NCI-H524 (cell line): ENCODE measurements around the gene RAB40C.

Source experiments
- DNase-seq, 2 experiments: peaks; one replicate each; lab custom pipeline; 2025; lab: John Stamatoyannopoulos, UW

The RAB40C gene

DNA sequence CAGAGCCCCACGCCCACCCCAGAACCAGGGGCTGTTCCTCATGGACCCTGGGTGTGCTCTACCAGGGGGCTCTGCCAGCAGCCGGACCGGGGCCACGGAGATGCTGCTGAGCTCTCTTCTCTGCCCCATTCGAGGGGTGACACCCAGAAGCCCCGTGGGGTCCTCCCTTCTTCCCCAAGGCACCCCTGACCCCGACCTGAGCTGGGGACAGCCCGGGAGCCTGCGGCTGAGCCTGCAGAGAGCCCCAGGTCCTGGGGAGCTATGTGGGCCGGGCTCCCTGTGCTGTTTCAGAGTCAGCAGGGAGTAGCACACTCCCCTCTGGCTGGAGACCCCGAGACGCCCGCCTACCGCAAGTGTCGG lies 30.9 kb upstream of the RAB40C start:
- no peak for DNase-seq

DNA sequence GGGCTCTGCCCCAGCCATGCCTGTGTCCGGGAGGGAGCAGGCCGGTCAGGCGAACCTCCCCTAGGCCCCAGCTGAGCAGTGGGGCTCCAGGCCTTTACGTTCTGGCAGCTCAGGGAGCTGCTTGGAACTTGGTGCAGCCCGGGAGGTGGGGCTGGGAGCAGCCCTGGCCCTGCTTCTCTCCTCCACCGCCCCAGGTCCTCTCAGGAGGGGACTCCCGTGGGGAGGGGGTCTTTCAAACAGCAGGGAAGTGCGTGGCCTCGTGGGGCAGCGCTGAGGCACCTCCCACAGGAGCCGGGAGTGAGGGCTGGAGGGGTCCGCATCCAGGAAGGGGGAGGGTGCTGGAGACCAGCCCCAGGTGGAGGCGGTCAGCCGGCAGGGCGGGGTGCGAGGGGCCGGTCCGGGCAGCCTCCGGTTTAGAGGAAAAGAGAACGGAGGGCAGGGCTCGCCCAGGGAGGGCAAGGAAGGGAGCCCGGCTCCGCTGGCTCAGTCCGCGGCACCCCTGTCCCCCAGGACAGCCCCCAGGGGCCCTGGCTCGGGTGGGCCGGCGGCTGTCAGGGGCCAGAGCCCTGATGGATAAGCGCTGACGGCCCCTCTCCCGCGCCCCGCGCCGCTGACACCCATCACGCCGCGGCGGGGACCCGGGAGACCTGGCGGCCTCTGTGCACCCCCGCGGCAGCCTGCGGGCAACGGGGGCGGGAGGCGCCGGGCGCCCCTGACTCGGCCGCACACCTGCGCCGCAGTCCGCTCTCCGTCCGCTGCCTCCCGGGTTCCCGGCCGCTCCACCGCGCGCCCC lies 30.3 kb upstream of the RAB40C start:
- peak in 1 of 2 experiments; percentile 23 for DNase-seq

DNA sequence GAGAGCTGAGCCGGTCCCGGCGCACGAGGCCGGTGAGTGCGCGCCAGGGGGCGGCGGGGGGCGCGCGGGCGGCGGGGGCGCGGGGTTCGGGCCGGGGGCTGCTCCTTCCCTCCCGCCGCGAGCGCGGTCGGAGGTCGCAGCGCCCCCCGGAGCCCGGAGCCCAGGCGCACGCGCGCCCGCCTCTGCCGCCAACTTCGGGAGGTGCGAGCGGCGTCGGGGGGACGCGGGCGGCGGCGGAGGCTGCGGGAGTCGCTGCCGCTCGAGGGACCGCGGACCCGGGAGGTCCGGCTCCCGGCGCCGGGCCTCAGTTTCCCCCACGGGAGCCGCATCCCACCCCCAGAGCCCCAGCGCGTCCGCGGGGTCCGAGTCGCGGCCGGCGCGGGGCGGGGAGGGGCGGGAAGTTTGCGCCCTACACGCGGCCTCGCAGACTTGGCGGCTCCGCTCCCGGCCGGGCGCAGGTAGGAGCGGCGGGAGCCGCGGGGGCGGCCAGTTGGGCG lies 29.6 kb upstream of the RAB40C start, which contains the start of gene PRR35:
TSS of gene PRR35 (plus strand) at position 191 of the 497 bp plus-strand sequence. CDS start 2,901 bp downstream, outside the sequence.
- no peak for DNase-seq

DNA sequence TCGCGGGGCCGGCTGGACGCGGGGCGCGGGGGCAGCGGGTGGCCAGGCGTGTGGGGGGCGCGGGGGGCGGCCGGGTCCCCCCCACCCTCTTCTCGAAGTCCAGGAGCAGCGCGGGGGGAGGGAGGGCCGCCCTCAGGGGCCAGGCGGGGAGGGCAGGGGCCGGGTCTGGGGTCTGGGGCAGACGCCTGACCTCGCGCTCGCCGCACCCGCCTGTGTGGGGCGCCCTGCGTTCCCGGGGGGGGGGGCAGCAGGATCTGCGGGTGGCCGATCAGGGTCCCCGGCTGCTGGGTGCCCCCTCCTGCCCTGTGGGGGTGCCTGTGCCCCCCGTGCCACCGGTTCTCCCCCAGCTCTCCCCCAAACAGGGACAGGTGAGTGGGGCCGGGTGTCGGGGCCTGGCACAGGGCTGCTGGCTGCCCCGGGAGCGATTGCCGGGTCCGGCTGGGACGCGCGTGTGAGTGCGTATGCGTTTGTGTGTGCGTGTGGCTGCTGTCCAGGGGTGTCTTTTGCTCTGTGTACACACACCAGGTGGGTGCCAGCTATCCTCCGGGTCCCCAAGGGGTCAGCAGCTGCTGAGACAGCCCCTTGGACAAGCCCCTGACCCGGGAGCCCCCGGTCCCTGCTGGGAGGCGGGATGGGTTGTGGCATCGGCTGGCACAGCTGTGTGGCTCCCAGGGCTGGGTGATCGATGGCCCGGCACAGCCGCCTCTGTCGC lies 29.0 kb upstream of the RAB40C start:
- no peak for DNase-seq

DNA sequence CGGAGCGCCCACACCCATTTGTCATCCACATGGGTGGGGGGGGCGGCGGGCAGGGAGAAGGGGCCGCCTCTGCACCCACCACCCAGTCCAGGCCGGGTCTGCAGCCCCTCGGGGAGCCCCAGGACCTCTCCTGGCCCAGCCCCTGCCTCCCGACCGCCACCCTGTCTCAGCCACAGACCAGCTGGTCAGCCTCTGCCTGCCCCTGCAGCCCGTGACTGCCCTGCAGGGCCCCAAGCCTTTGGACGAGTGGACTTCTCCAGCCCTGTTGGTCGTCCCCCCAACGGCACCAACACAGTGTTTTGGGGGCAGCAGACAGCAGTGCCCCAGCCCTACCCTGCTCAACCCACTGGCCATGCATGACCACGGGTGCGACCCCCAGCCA lies 28.5 kb upstream of the RAB40C start:
- no peak for DNase-seq

DNA sequence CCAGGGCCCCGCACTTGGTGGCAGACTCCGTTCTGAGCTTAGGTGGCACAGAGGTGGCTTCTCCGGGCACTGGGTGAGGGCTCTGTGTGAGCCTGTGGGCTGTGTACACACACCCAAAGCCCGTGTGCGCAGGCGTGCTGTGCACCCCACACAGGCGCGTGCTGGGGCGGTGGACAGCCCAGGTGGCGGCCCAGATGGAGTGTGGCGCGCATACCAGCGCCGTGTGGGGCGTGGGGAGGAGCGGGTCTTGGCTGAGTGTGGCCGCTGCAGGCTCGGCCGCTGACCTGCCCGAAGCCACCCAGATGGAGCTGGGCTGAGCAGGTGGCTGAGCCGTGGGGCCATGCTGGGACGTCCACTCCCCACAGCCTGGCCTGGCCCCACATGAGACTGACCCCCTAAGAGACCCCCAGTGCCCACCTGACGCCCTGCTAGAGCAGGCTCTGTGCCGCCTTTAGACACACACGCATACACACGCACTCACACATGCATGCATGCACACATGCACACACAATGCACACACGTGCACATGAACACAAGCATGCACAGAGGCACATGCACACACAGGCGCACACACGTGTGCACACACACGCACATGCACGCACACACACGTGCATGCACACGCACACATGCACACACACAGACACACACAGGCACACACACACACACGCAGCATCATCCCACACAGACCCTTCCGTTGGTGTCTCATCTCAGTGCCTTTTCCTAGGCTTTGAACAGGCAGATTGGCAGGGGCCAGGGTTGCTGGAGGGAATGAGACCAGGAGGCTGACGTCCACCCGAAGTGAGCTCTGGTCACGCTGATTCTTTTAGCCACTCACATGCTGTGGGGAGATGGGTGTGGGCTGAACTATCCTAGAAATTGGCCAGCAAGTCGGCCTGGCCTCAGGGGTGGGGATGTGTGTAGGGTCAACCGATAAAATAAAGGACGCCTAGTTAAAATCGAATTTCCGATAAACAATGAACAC lies 27.6 kb upstream of the RAB40C start:
- peak; percentile 31 to 64 for DNase-seq

DNA sequence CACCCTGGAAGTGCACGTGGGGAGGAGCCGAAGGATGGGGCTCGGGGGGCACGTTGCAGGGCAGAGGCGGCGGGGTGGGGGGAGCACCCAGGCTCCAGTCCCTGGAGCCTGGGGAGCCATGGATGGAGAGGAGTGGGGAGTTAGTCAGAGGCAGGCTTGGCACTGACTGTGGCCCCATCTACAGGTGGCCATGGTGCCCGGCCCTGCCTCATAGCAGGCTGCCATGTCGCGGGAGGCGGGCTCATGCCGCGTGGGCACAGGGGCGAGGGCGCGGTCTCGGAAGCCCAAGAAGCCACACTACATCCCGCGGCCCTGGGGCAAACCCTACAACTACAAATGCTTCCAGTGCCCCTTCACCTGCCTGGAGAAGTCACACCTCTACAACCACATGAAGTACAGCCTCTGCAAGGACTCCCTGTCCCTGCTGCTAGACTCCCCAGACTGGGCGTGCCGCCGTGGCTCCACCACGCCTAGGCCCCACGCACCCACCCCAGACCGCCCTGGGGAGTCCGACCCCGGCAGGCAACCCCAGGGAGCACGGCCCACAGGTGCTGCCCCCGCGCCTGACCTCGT lies 26.7 kb upstream of the RAB40C start:
- no peak for DNase-seq

DNA sequence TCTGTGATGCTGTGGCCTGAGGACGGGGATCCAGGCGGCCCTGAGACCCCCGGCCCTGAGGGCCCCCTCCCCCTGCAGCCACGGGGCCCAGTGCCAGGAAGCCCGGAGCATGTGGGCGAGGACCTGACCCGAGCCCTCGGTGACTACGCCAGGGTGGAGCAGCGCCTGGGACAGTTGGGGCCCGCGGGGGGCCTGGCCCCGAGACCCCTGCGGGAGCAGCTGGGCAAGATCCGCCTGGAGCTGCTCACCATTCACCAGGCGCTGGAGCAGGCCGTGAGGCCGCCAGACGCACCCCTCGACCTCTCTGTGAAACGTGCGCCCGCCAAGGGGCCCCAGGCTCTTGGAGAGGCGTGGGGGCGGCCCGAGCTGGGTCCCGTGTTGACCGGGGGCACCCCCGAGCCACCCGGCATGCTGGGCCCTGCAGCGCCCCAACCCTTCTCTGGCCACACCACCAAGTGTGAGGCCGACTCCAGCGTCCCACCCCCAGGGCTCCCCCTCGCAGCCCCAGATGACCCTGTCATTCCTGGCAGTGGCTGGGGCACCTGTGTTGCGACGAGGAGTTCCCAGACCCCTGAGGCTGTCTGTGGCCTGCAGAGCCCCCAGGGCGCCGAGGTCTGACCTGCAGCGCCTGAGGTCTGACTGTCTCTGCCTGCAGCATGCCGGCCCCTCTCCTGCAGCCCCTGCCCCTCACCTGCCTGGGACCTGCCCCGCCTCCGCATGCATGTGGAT lies 25.0 kb upstream of the RAB40C start:
- DNase-seq, result no peak

DNA sequence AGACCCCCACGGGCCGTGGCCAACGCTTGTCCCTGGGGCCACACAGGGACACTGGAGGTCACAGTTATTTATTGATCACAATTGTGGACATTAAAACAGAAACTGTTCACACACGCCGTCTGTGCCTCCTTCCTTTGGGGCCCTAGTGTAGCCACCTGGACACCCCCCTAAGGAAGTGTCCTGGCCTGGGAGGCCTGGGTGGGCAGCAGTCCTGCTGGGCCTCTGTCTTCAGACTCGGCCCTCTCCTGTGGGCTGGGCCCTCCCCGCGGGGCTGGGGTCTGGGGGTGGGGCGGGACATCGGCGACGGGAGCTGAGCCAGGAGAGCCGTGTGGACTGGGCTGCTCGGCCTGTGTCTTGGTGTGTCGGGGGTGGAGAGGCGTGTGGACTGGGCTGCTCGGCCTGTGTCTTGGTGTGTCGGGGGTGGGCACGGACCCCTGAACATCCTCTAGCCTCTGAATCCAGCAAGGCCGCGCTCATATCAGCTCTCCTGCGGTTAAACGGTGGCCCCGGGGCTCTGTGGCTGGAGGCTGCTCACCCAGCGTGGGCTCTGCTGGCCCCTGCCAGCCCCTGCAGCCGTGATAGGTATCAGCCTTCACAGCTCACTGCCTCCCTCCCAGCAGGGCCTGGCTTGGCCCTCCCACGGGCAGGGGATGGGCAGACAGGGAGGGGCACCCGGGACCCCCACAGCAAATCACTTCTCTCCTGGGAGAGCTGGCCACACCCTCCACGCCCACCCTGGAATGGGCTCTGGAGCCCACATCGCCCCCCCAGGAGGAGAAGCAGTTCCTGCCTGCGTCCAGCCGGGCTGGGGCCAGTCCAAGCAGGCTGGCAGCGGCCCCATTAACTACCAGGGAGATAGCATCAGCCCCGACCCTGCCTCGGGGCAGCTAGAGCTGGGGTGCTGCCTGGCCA lies 24.2 kb upstream of the RAB40C start:
- DNase-seq, result no peak

DNA sequence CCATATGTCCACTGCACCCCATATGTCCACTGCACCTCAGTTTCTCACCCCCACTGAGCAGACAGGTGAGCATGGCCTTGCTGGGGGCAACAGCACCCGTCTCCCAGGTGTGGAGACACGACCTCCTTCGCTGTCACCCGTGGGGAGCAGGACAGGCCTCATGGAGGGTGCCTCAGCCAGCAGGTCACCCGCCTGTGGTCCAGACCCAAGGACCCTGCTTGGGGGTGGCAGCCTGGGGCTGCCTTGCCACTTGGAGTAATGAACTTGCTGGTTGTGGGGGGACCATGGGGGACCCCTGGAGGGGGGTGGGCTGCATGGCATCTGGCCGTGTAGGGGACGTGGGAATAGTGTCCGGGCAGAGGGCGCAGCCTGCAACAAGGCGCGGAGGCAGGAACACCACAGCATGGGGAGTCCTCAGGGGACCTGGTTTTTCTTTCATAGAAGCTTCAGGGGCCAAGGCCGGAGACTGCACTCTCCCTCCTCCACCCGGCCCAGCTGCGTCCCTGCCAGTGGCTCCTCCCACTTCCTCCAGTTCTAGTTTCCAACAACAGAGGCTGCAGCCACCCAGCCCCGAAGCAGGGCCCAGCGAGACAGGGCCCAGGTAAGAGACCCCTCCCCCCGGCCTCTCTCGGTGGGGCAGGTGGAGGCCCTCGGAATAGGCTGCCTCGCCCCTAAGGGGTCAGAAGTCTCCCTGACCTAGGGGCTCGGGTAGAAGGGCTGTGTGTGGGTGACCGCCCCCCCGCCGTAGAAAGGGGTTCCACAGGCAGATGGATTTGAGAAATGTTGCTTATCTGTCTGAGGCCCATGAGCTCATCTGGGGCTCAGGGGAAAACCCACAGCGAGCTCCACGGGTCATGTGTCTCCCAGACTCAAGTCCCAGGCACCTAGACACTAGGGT lies 23.1 kb upstream of the RAB40C start, which contains the start of gene NHLRC4:
TSS of gene NHLRC4 (plus strand) at position 531 of the 898 bp plus-strand sequence. CDS start 1,043 bp downstream, outside the sequence.
- no peak for DNase-seq

DNA sequence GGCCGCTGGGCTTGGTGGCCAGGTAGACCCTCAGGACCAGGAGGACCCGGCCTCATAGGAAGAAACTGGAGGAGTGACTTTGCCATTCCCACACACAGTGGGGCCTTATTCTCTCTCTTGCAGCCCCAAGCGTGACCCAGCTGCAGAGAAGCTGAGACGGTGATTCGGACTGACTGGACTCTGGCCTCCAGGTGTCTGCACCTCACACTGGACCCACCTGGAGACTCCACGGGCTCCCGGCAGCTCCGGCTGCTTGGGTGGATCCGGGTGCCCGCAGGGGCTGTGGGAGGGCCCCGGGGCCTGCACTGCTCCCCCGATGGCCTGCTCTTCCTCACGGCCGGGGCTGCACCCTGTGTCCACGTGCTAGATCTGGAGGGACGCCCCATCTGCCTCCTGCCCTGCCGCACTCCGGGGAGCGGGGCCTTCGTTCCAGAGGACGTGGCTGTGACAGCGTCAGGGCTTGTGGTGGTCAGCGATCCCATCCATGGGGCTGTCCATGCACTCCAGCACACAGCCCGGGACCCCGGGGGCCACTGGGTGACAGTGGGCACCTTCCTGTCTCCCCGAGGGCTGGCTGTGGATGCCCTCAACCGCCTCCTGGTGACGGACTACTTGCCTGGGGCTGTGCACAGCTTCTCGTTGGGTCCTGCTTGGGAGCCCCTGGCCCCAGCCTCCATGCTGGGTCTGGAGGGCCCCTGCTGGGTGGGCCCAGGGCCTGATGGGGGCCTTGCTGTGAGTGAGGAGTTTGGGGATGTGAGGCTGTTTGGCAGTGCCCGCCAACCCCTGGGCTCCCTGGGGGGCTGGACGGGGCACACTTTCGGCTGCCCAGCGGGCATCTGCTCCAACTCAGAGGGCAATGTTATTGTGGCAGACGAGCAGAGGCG lies 22.3 kb upstream of the RAB40C start:
- DNase-seq, result no peak

DNA sequence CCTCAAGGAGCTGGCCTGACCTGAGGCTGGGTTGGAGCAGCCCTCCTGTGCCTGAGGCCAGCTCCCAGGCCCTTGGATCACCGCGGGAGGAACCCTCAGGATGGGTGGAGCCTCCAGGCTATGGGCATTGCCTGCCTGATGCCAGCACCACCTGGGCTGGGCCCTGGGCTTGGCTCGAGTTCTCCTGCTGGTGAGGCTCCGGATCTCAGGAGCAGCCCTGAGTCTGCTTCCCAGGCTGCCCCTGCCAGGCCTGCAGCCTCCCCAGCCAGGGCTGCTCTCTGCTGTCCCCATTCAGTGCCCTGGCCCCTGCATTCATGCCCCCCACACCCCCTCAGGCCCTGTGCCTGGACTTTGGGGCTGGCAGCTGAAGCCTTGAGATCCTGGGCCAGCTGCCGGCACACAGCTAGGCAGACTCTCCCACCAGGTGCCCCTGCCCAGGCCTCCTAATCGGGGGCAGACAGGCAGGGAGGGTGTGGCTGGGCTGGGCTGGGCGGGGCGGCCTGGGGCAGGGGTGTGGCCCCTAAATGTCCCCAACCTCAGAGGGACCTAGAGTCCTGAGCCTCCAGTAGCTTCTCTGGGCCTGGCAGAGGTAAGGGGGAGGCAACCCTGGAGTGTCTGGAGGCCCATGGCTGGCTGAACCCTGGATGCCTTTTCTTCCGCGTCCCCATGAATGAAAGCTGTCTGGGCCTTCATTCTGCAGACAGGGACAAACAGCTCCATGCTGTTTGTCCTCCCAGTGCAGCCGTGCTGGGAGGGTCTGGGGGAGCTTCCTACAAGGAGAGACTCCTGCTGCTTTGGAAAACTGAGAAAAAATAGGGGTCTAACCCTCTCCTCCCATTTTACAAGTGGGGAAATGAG lies 21.2 kb upstream of the RAB40C start:
- DNase-seq, result no peak

DNA sequence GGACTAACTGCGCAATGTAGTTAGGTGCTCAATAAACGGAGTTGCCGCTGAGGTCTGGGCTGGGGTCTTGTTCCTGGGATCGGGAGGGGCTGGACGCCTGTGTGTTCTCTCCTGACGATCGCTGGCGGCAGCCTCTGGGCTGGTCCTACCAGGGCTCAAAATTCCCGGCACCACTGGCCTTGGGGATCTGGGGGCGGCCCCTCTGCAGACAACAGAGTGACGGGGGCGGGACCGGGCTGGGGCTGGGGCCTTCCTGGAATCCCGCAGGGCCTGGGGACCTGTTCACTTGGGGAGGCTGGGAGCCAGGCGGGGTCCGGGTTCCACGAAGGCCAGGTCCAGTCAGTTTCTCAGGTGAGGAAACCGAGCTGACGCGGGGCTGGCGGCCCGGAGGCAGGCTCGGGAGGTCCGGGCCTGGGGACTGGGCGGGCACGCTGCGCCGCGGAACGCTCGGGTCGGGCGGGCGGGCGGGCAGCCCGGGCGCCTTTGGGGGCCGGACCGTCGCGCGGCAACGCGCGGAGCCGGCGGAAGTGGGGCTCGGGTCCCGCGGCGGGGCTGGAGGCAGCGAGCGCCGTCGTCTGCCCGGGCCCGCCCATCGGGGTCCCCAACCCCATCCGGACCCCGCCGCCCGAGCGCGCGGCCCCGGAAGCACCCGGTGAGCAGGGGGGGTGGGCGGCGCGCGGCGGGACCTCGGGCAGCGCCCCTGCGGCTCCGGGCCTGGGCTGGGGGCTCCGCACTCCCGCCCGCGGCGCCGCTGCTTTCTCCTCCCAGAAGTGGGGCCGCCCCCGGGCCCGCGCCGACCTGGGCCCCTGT lies 20.2 kb upstream of the RAB40C start, which contains the start of gene PIGQ:
TSS of gene PIGQ (plus strand) at position 524 of the 810 bp plus-strand sequence. CDS start 4,107 bp downstream, outside the sequence.
- DNase-seq, result peak in 1 of 2 experiments; percentile 60

DNA sequence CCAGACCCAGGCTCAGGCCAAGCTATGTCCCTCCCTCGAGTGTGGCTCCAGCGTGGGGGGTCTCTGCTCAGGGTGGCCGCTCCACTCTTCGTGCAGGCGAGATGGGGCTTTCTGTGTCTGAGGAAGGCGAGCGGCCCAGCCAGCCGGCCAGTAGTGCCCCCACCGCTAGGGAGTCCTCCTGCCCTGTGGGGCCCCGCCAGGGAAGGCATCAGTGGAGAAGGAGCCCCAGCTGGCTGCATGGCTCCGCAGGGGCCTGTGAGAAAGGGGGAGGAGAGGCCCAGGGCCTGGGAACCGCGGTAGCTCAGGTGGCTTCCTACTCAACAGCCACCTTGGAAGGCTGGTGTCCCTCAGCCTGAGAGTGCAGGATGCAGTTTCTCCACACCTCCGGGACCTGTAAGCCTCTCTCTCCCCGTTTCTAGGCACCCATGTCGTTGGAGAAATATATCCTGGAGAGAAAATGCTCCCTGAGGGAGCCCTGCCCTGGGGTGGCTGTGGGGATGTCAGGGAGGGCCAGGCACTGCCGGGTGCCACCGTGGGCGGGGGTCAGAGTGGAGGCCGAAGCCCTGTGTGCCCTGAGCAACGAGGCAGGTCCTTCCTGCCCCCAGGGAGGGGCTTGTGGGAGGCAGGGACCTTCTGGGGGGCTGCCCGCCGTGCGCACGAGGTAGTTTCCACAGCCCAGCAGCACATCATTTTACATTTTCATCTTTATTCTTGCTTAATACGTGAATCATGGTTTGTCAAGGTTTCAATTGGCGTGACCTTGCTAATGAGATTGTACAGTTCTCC lies 16.8 kb upstream of the RAB40C start:
- no peak for DNase-seq
